ENCODE measurements around the gene ABHD10. TPM values are rescaled to one million over a fixed set of nuclear protein-coding genes. Genes with fewer than 3 reads are reported as not detected.

The ABHD10 gene
- total RNA-seq, 1 donor from 2014 or later = 17.6 TPM

DNA sequence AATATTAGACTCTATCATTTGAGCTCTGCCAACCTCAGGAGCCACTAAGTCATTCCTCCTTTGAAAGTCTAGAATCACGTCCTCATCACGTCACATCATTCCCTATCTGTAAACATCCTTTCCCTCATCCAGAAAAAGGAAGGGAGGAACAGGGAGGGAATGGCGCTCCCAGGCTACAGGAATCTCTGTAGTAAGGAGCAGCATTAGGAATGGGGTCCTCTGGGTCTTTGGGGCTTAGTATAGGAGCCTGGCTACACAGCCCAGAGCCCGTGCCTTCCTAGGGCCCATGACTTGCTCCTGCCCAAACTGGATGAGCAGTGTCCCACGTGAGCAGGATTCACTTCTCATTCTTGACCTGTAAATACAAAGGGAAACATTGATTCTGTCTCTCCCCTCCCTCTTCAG lies 21.5 kb downstream of the ABHD10 start:
- DNase-seq (ENCODE audit: low spot score) = no peak

DNA sequence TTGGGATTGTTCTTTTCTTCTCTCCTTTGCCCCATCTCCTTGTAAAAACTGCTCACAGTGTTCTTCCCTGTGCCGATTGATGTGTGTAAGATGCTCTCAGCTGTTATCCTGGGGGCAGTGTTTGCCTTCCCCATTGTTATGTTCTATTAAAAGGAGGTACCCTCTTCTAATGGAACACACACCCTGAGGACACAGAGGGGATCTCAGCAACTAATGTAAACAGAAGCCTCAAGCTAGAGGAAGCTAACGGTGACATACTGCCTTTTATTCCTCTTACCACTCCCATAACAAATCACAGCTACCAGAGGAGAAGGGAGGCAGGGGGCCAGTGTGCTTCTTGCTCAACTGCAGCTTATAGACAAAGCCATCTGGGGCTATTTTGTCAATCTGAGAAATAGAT lies 22.1 kb downstream of the ABHD10 start:
- DNase-seq (ENCODE audit: low spot score) = no peak

DNA sequence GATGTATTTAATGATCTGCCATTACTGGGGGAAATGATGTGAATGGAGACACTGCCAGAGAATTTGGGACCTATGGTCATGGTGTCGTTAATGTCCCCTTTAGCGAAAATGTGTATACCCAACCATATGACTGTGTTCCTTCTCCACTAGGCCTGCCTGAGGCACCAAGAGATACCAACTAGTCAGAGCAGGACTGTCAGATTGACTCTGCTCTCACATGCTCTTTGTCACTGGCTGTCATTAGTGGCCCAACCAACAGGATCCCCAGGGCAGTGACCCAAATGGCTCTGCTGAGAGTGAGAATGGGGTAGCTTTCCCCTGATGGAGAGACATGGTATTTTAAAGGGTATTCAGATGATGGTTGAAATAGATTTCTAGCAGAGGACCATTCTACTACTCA lies 22.7 kb downstream of the ABHD10 start:
- DNase-seq (ENCODE audit: low spot score) = no peak

DNA sequence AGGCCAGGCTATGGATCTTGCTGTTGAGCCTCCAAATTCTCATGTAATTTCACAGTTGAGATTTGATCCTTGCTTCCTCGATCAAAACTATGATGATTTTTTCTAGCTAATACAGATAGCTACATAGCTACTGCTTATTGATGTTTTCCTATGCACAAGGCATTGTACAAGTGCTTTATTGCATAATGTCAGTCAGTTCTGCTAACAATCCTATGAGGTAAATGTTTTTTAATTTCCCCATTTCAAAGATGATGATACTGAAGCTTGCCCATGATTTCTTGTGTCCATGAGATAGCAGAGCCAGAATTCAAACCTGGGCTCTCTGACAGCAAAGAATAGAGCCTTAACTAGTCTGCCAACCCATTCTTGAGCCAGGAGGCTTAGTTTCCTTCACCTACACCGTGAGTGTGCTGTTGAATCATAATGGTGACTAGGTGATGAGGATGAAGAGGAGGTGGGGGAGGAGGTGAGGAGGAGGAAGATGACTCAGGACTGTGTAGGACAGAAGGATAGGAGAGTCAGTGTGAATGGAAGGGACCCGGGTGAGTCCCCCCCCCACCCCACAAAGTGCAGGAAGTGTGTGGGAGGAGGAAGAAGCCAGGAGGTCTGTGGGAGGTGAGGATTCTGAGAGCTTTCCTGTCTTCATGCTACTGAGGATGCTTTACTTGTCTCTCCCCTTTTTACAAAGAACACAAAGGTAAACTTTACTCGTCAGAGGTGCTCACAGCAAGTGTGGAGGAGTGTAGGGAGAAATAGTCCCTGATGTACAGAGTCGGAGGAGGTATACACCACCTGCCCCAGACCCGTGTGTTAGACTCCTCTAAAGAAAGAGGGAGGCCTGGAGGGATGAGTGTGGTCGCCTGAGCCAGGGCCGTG lies 23.5 kb downstream of the ABHD10 start:
- no peak for DNase-seq (ENCODE audit: low spot score)

DNA sequence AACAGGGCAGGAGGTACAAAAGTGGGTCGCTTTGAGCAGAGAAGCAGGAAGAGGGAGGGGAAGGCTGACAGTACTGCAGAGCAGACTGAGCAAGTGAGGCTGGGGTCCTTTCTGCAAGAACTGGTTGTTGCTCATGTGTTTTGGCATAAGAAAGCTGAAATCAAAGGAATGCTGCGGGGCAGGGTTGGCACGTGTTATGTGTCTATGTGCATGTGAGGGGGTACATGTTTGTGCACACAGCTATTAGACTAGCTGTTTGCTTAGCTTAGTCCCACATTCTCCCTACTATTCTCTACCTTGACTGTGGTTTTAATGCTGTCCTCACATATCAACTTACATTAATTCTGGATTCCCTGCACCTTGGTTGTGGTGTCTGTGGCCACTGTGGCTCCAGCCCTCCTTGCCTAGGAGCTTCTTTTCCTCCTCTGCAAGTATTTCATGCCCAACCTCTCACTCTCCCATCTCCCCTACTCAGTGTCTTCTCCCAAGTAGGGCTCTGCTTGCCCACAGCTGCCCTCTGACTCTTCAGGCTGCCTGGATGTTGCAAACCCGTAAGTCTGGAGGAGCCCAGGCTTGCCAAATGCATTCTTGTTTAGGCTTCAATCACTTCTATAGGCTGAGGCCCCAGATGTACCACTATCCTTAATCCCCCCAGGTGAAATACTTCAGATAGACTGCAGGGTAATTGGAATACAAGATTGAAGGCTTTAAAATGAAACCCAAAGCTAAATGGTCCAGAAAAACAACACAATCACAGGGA lies 24.7 kb downstream of the ABHD10 start:
- no peak for DNase-seq (ENCODE audit: low spot score)

DNA sequence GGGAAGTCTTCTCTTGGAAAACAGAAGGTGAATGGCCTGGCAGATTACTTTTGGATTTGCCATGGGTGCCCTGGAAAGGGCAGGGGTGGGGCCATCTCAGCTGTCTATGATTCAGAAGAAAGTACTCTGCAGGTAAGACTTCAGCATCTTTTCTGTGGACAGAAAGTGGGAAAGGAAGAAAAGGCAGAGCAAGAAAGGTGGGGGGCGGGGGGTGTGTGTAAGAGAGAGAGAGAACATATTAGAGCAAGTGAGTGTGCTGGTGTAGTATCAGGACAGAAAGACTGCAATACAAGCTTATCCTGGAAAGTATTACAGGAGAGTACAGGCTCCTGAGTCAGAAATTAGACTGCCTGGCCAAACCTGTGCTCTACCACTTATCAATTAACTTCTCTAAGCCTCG lies 25.4 kb downstream of the ABHD10 start:
- no peak for DNase-seq (ENCODE audit: low spot score)

DNA sequence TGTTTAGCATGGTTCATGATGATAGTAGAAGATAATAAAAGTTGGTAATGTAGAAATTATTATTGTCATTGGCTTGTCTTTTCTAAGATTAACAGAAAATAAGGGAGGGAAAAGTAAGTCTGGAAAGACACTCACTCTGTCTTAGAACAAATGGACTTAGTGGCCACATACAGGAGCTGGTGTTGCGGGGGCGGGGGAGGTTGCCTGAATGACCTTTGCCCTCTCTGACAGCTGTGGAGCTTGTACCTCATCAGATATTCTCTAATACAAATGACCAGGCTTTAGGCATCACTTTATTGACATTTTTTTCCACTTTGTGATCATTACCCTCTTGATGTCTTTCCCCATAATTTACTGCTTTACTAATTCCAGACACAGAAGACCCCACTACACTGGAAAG lies 25.8 kb downstream of the ABHD10 start:
- DNase-seq (ENCODE audit: low spot score) = no peak

DNA sequence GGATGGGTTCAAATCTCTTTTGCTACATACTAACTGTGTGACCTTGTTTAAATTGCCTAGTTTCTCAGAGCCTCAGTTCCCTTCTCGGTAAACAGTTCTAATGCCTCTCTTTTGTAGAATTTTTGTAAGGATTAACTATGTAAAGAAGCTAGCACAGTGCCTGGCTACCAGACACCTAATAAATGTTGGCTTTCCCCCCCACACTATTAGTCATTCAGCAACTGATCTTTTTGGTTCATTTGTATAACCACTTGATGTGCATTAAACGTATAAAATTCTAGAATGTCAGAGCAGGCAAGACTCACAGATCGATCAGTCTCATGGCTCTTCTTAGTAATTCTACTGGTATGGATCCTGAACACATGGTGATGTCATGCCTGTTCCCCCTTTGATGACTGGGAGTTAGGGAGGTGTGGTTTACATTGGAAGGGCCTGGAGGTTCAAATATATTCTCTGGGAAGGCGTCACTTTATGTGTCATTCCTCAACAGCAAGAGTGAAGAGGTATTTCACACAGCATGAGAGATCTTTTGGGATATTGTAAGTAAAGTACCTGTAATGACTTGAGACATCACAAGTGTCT lies 26.4 kb downstream of the ABHD10 start:
- DNase-seq (ENCODE audit: low spot score) = no peak

DNA sequence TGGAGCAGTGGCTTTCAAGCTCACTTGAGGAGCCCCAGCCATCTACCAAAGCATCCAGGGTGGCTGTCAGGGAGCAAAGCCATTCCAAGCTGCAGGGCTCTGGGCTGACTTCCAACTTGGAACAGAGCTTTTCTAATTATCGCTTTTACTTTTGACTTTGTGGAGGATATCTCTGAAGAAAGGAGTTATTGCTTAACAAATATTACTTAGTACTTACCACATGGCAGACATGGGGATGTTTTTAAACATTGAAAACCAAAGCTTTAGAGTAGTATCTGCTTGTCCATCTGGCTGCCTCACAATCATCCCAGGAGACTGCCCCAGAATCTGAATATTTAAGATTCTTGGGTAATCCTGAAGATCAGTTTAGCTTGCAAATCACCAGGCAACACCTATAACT lies 28.8 kb downstream of the ABHD10 start:
- no peak for DNase-seq (ENCODE audit: low spot score)

DNA sequence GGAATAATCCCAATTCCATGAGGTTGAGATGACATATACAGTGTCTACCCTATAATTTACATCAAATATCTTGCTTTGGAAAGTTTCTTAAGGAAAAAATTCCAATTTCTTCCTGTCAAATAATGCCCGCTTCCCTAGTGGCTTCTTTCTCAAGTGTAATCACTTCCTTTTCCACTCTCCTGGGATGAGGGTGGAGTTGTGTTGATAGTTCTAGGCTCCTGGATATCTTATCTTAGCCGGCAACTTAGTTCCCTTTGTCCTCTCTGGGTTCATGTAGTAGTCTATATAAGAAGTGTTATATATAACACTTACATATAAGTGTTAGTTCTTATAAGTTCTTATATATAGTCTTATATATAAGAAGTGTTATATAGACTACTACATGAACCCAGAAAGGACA lies 30.8 kb downstream of the ABHD10 start:
- no peak for DNase-seq (ENCODE audit: low spot score)

DNA sequence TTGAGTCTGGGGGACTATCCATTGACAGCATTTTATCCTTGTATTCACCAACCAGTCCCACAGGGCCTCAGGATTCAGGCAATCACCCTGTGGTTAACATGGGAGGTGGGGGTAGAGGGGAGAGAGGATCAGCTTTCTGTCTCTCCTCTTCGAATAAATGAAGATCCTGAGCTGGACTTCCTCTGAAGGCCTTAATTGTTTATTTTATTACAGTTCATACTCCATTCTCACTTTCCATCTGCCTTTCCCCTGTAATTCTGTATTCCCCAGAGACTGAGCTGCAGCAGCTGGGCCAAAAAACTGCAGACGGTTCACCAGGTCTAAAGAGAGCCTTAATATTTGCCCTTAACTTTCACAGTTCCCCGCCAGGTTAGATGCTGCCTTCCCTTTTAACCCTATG lies 31.8 kb downstream of the ABHD10 start:
- no peak for DNase-seq (ENCODE audit: low spot score)

DNA sequence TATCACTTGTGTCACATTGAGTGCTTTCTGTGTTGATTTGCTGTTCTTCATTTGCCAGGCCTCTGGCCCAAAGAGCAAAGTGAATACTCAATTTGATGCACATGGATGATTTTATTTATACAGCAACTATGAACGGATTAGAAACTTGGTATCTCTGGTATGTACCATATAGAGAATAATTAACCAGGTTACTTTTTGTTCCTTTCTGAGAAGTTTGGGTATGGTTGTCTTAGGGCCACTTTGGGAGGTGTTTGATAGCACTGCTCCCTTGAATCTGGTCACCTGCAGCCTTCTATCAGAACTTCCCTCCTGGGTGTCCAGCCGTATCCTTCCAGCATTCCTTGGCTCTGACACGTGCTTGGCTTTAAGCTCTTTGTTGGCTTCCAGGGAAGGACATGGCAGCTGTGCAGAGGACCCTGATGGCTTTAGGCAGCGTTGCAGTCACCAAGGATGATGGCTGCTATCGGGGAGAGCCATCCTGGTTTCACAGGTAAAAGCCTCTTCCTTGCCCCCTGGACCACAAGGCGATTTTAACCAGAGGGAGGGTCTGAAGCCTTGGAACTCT lies 32.6 kb downstream of the ABHD10 start:
- DNase-seq (ENCODE audit: low spot score) = no peak

DNA sequence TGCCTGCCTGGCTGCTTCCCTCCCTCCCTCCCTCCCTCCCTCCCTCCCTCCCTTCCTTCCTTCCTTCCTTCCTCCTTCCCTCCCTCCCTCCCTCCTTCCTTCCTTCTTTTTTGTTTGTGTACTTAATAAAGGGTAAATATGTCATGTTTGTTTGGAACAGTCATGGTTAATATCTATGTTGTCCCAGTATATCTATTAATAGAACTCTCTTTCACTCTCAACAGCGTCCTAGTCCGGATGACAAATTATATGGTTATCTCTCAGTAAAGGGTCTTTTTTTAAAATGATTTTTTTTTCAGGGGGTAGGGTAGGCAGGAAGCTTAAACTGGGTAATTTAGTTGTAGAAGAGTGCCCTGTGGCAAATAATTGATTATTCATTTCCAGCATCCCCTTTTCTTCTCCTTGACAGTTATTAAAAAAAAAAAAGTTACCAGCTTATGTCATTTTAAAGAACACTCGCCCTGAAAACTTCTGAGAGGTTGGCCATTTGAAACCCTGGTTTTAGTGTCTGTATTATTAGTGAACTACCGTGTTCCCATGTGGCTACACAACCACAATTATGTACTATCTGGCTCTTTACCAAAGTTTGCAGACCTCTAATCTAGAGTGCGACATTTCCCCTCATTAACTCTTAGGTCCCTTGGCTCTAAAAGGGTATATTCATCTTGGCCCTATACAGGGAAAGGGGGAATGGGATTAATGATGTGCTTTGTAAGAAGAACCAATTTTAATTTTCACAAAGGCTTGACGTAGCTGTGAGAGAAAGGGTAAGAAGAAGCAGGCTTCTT lies 33.6 kb downstream of the ABHD10 start:
- no peak for DNase-seq (ENCODE audit: low spot score)

DNA sequence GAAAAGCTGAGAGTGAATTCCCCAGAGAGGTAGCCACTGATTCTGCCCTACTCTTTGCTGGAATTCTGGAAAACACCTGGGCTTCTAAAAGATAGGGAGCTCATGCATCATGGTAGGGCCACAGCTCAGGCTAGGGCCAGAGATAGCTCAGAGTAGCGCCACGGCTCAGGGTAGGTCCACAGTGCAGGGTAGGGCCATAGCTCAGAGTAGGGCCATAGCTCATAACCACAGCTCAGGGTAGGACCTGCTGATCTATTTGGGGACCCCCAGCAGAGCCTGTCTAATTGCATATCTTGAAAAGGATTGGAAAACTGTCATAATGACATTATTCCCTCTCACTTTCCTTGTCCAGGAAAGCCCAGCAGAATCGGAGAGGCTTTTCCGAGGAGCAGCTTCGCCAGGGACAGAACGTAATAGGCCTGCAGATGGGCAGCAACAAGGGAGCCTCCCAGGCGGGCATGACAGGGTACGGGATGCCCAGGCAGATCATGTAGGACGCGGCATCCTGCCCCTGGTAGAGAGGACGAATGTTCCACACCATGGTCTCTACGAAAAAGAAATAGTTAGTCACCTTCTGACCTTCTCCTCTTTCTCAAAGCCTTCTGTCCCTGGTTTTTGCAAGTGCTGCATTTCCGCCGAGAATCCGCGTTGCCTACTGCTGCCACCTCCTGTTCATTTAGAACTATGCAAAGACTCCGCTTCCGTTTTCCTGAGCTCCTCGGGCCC lies 34.4 kb downstream of the ABHD10 start:
- DNase-seq (ENCODE audit: low spot score) = no peak

DNA sequence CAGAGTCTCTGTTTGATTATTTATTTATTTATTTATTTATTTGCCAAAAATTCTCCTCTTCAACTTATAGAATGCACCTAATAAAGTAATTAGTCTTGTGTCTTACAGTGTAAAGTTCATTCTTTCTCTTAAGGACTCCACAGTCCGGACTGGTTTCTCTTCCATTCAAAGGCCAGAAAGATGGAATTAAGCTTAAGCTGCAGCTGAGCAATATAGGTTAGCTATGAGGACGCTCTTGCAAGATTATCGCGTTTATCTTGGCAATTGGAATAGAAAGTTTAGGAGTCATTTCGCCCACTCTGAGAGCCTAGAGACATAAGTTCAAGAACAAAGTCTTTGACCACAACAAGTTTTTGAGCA lies 34.9 kb downstream of the ABHD10 start:
- DNase-seq (ENCODE audit: low spot score) = no peak

DNA sequence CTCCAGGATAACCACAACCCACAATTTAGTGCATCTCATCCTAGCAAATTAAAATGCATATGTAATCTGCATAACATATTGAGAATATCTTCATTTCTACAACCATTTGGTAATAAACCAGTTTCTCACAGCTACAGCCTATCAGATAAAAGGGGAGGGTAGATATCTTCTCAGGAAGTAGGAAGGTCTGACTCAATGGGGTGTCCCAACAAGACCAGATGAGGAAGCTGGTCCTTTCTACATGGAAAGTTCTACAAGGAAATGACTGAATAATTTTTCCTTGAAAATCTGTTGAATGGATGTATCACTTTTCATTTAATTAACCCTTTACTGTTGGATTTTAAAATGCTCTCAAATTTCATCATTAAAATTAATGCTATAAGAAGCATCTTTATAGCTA lies 38.3 kb downstream of the ABHD10 start:
- DNase-seq (ENCODE audit: low spot score) = no peak

DNA sequence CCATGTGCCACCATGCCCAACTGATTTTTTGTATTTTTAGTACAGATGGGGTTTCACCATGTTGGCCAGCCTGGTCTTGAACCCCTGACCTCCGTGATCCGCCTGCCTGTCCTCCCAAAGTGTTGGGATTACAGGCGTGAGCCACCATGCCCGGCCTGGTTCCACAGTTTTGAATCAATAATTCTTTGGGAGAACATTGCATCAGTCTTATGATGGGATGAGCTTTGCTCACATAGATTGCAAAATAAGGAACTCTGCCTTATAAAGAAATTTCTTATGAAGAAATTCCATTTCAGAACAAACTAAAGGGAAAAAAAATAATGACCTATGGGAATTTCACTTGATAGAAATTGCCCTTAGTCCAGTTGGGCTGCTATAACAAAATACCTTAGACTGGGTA lies 39.9 kb downstream of the ABHD10 start:
- no peak for DNase-seq (ENCODE audit: low spot score)

DNA sequence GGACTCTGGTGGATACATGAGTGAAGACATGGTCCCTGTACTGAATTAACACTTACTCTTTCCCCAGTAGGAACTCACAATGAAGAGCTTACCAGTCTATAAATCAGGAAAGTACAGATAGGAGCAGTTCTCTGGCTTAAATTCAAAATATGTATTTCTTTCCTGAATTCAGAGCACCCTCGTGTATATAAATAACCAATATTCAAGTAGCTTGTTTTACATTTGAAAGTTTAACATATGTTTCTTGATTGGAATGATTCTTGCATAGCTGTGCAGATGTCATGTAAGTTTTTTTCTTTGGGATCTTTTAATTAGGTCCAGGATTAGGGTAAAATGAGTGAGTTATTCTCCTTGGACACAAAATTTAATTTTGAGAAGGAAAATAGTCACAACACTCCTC lies 40.9 kb downstream of the ABHD10 start:
- no peak for DNase-seq (ENCODE audit: low spot score)

DNA sequence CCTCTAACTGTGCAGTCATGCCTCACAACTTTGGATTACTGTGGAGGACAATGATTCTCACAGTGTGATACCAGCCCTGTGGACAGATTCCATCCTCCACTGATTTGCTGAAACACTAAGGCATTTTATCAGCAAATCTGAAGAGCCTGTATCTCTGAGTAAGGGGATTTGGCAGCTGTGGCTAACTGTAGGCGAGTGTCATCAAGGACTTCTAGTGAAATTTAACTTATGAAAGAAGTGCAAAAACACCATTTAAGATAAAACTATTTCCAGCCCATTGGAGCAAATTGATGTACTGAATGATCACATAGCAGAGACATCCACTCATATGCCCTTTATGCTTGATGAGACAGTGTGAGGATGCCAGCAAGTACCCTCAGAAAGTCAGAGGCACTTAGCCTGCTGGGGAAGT lies 41.9 kb downstream of the ABHD10 start:
- no peak for DNase-seq (ENCODE audit: low spot score)

DNA sequence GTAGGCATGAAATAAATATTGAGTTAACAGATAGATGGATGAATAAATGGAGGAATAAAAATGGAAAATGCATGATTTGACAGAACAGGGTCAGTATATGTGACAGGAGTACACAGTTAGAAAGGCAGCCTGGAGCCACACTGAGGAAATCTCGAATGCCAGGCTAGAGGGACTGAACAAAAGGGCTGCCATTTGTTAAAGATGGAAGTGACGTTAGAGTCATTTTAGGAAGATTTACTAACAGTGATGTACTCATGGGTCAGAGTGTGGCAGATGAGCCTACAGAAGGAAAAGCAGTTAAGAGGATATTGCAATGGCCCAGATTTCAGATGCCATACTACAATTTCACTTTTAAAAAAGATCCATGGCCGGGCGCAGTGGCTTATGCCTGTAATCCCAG lies 48.3 kb downstream of the ABHD10 start:
- no peak for DNase-seq (ENCODE audit: low spot score)

DNA sequence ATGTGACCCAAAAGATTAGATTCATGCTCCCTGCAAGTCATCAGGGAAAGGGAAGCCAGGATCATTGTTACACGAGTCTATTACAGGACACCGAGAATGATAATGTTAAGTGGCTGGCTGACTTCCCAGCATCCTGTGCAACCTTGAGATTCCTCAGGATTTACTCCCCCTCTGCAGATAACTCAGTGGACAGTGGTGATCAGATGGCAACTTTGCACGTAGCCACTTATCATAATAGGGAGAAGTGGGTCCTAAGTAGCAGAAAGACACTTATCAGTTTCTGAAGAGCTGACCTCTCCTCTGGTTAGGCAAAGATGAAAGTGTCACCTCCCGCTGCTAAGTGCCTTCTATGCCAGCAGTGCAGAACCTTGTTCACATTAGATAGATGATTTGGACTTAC lies 49.0 kb downstream of the ABHD10 start:
- no peak for DNase-seq (ENCODE audit: low spot score)

All from mesenteric fat pad (tissue), 1 donor.